CD14-positive monocyte (primary cell): ENCODE data around the gene VWC2. TPM values are rescaled to one million over a fixed set of nuclear protein-coding genes. Genes with fewer than 3 reads are reported as not detected.
"Not testable (repeated sequence)": the region's sequence is repeated elsewhere in the genome, so short reads cannot be mapped to it uniquely, and the experiment has no call there.

Experiments
- DNase-seq, 3 donors: peaks; one replicate each; pipeline ENCODE4 v3.0.0-alpha.2; 2011 to 2022
- H2AFZ ChIP-seq: 2 replicates; pipeline ENCODE4 v1.6.0; 2012; ENCODE audit warnings: mild to moderate bottlenecking, low read depth, low read length, inconsistent platforms; ENCODE audit not compliant: insufficient read depth, poor library complexity, severe bottlenecking
- H3K27ac ChIP-seq, 2 donors: 1 replicate in 1 of 2; 2 replicates in 1 of 2; pipeline ENCODE4 v1.5.1; 2012 to 2013; ENCODE audit warnings: low read length in 2 of 2, control low read depth in 1 of 2, inconsistent platforms in 1 of 2, low read depth in 1 of 2, mild to moderate bottlenecking in 1 of 2
- H3K27me3 ChIP-seq, 2 donors: one replicate each; pipeline versions ENCODE4 v1.6.0 to v1.6.1; 2011 to 2013; ENCODE audit warnings: low read length in 2 of 2; ENCODE audit not compliant: control insufficient read depth in 2 of 2, insufficient read depth in 2 of 2
- H3K36me3 ChIP-seq, 2 donors: replicated peaks in 1 of 2; 1 replicate in 1 of 2; 2 replicates in 1 of 2; pipeline versions ENCODE4 v1.5.1 to v1.6.1; 2012 to 2013; ENCODE audit warnings: low read length in 2 of 2, control low read depth in 1 of 2, inconsistent platforms in 1 of 2, mild to moderate bottlenecking in 1 of 2; ENCODE audit not compliant: insufficient read depth in 2 of 2, control insufficient read depth in 1 of 2
- H3K4me1 ChIP-seq, 2 donors: 1 replicate in 1 of 2; 2 replicates in 1 of 2; pipeline versions ENCODE4 v1.5.1 to v1.6.1; 2012 to 2013; ENCODE audit warnings: low read length in 2 of 2, control low read depth in 1 of 2, inconsistent platforms in 1 of 2, mild to moderate bottlenecking in 1 of 2, moderate library complexity in 1 of 2; ENCODE audit not compliant: insufficient read depth in 2 of 2, control insufficient read depth in 1 of 2
- H3K4me2 ChIP-seq: replicated peaks from 2 replicates; pipeline ENCODE3; 2012; ENCODE audit warnings: low read length, moderate library complexity, mild to moderate bottlenecking; ENCODE audit not compliant: poor library complexity, severe bottlenecking; ENCODE audit errors: extremely low read depth
- H3K4me3 ChIP-seq, 3 experiments: fragments of 200-600 bp in 1 of 3; sonication (generic) in 1 of 3; replicated peaks in 1 of 3; 1 replicate in 2 of 3; 2 replicates in 1 of 3; pipeline ENCODE4 v1.5.1; 2011 to 2013; ENCODE audit warnings: low read length in 3 of 3, mild to moderate bottlenecking in 3 of 3, control low read depth in 2 of 3, low read depth in 2 of 3, inconsistent platforms in 1 of 3, moderate library complexity in 1 of 3
- H3K79me2 ChIP-seq: 2 replicates; pipeline ENCODE4 v1.6.0; 2012; ENCODE audit warnings: mild to moderate bottlenecking, control low read depth, inconsistent platforms, low read length, moderate library complexity; ENCODE audit not compliant: insufficient read depth
- H3K9ac ChIP-seq: 2 replicates; pipeline ENCODE4 v1.6.0; 2017; ENCODE audit warnings: low read length, mild to moderate bottlenecking; ENCODE audit not compliant: insufficient read depth, poor library complexity, severe bottlenecking
- H3K9me3 ChIP-seq, 2 donors: replicated peaks in 1 of 2; 1 replicate in 1 of 2; 2 replicates in 1 of 2; pipeline versions ENCODE4 v1.5.1 to v1.6.1; 2012 to 2013; ENCODE audit warnings: low read length in 2 of 2, control low read depth in 1 of 2; ENCODE audit not compliant: control insufficient read depth in 1 of 2, insufficient read depth in 1 of 2
- H4K20me1 ChIP-seq: 2 replicates; pipeline ENCODE4 v1.6.0; 2012; ENCODE audit warnings: mild to moderate bottlenecking, low read length, control low read depth, moderate library complexity; ENCODE audit not compliant: insufficient read depth
- H3K27ac Mint-ChIP-seq, 7 donors: one replicate each; pipeline ENCODE4 v1.8.0; 2020; ENCODE audit warnings: mild to moderate bottlenecking in 7 of 7, mixed read lengths in 7 of 7, moderate library complexity in 6 of 7, inconsistent platforms in 2 of 7
- H3K27me3 Mint-ChIP-seq, 3 donors: one replicate each; pipeline ENCODE4 v1.8.0; 2021 to 2022; ENCODE audit warnings: low read depth in 3 of 3, mild to moderate bottlenecking in 3 of 3, mixed read lengths in 3 of 3, moderate library complexity in 3 of 3, inconsistent platforms in 1 of 3
- H3K36me3 Mint-ChIP-seq, 2 donors: one replicate each; pipeline ENCODE4 v1.8.0; 2020; ENCODE audit warnings: mixed read lengths in 2 of 2, inconsistent platforms in 1 of 2, mild to moderate bottlenecking in 1 of 2
- H3K4me1 Mint-ChIP-seq: one replicate; pipeline ENCODE4 v1.8.0; 2020; ENCODE audit warnings: mild to moderate bottlenecking, mixed read lengths
- H3K4me3 Mint-ChIP-seq, 2 donors: one replicate each; pipeline ENCODE4 v1.8.0; 2020; ENCODE audit warnings: mild to moderate bottlenecking in 2 of 2, mixed read lengths in 2 of 2, moderate library complexity in 1 of 2
- H3K9me3 Mint-ChIP-seq, 7 donors: one replicate each; pipeline ENCODE4 v1.8.0; 2020 to 2022; ENCODE audit warnings: mixed read lengths in 7 of 7, mild to moderate bottlenecking in 6 of 7, moderate library complexity in 6 of 7, inconsistent platforms in 2 of 7
- CTCF ChIP-seq: fragments of 200-600 bp; IDR thresholded peaks from one replicate; pipeline ENCODE4 v1.8.0; 2022; ENCODE audit warnings: antibody characterized with exemption, mild to moderate bottlenecking
- WGBS: methylation state at CpG from one replicate; pipeline ENCODE4 v1.1.5; 2013; ENCODE audit warnings: missing lambda C conversion rate; ENCODE audit not compliant: insufficient coverage; 5-methylcytosine and 5-hydroxymethylcytosine counted together
- intact Hi-C, 2 donors: fragments of 100-400 bp; cut with micrococcal nuclease; formaldehyde crosslinking; loops; one replicate each; pipeline versions ENCODE4 v1.15.0 to v1.15.1; 2023
- polyA plus RNA-seq, 3 donors: library from polyadenylated mRNA; depleted of rRNA in 1 of 3; unstranded in 2 of 3; stranded (reverse) in 1 of 3; fragments of 300-500 nt in 2 of 3; fragments of >200 nt in 1 of 3; fragmentation: Illumina TruSeq in 2 of 3; gene quantifications; 1 replicate in 2 of 3; 2 replicates in 1 of 3; pipeline ENCODE4 v1.2.3, GENCODE V29; 2012 to 2021

VWC2 gene
- polyA plus RNA-seq, 3 donors: not detected

GRCh38 chr7:49850921-49851613 is 77.6 kb downstream of the VWC2 start:
- no peak overlapping the region for H2AFZ ChIP-seq
- intact Hi-C loops: no loop called here
- H3K9ac ChIP-seq: no peak overlapping the region
- no peak overlapping the region for H3K4me3 Mint-ChIP-seq
- H3K36me3 Mint-ChIP-seq: no peaks in the 10 kb centered on the region
- 89% methylated on average over 8 of the region's 10 CpGs for WGBS
- no peaks in the 10 kb centered on the region for H3K4me1 Mint-ChIP-seq
- H3K27me3 ChIP-seq: no peaks in the 10 kb centered on the region
- H3K36me3 ChIP-seq: no peaks in the 10 kb centered on the region
- no peaks in the 10 kb centered on the region for H3K79me2 ChIP-seq
- no peak overlapping the region for H3K27ac Mint-ChIP-seq
- TF ChIP-seq CTCF: no peak
- DNase-seq: no peak
- no peak overlapping the region for H3K4me3 ChIP-seq
- H3K9me3 Mint-ChIP-seq: no peaks in the 10 kb centered on the region
- no peak overlapping the region for H3K4me2 ChIP-seq
- no peaks in the 10 kb centered on the region for H4K20me1 ChIP-seq
- no peak overlapping the region for H3K27ac ChIP-seq
- H3K9me3 ChIP-seq: no peaks in the 10 kb centered on the region
- peaks cover 3 to 6% (median 4%) of the 10 kb centered on the region in 3 donors for H3K27me3 Mint-ChIP-seq
- H3K4me1 ChIP-seq: no peaks in the 10 kb centered on the region

GRCh38 chr7:49851614-49851934 is 78.1 kb downstream of the VWC2 start:
- H3K27ac Mint-ChIP-seq, H3K4me1 Mint-ChIP-seq, H3K4me3 Mint-ChIP-seq, H3K27me3 Mint-ChIP-seq, H3K27me3 ChIP-seq, H3K36me3 Mint-ChIP-seq, DNase-seq, H3K36me3 ChIP-seq, intact Hi-C loops, H3K9me3 ChIP-seq, H3K9me3 Mint-ChIP-seq, H3K9ac ChIP-seq, H4K20me1 ChIP-seq, H3K4me2 ChIP-seq, H3K4me3 ChIP-seq, H2AFZ ChIP-seq, H3K27ac ChIP-seq, H3K4me1 ChIP-seq, H3K79me2 ChIP-seq: not testable (repeated sequence)
- WGBS: 100% methylated on average over 3 of the region's 9 CpGs
